Upper lobe of left lung (tissue), 6 donors: ENCODE results near the gene ANGPT4. TPM values are rescaled to one million over a fixed set of nuclear protein-coding genes. Genes with fewer than 3 reads are reported as not detected.

Experiments
- ATAC-seq, 2 donors: fragments of 200-7000 bp; cut with Tn5 transposase; one replicate each; pipeline ENCODE4 v1.9.1; 2022; ENCODE audit warnings: mild to moderate bottlenecking in 2 of 2, moderate library complexity in 2 of 2; ENCODE audit not compliant: low FRiP score in 2 of 2
- DNase-seq, 2 donors: peaks; one replicate each; pipeline ENCODE4 v3.0.0-alpha.2; 2019 to 2020
- H3K27ac ChIP-seq, 4 donors: fragments of 200-600 bp; sonication (generic); one replicate each; pipeline ENCODE4 v1.5.1; 2016 to 2019
- H3K27me3 ChIP-seq, 4 donors: fragments of 200-600 bp; sonication (generic); one replicate each; pipeline ENCODE4 v1.5.1; 2017 to 2019
- H3K36me3 ChIP-seq, 4 donors: fragments of 200-600 bp; sonication (generic); one replicate each; pipeline ENCODE4 v1.5.1; 2016 to 2019
- H3K4me1 ChIP-seq, 4 donors: fragments of 200-600 bp; sonication (generic); one replicate each; pipeline ENCODE4 v1.5.1; 2018 to 2019
- H3K4me3 ChIP-seq, 4 donors: fragments of 200-600 bp; sonication (generic); one replicate each; pipeline ENCODE4 v1.5.1; 2017 to 2019; ENCODE audit warnings: mild to moderate bottlenecking in 2 of 4, moderate library complexity in 1 of 4
- H3K9me3 ChIP-seq, 4 donors: fragments of 200-600 bp; sonication (generic); one replicate each; pipeline ENCODE4 v1.5.1; 2018 to 2019
- EP300 ChIP-seq, 4 donors: sonication (generic); formaldehyde crosslinking; IDR thresholded peaks; one replicate each; pipeline ENCODE4 v1.5.1; 2017; ENCODE audit warnings: antibody characterized with exemption in 4 of 4, control low read depth in 2 of 4
- POLR2A ChIP-seq, 4 donors: fragments of 450-650 bp; IDR thresholded peaks; one replicate each; pipeline ENCODE4 v1.5.1; 2016 to 2017; ENCODE audit warnings: antibody characterized with exemption in 4 of 4, mild to moderate bottlenecking in 2 of 4
- POLR2AphosphoS5 ChIP-seq, 2 donors: sonication (generic); formaldehyde crosslinking; IDR thresholded peaks; one replicate each; pipeline ENCODE4 v1.5.1; 2017; ENCODE audit warnings: antibody characterized with exemption in 2 of 2
- WGBS, 2 donors: methylation state at CpG; one replicate each; pipeline ENCODE4 v1.1.5; 2017 to 2018; 5-methylcytosine and 5-hydroxymethylcytosine counted together
- total RNA-seq, 6 donors: library from RNA; depleted of rRNA in 4 of 6; stranded (reverse); fragments of >200 nt in 4 of 6; gene quantifications; one replicate each; pipeline versions ENCODE4 v1.1.0 to v1.2.1, GENCODE V29; 2016 to 2021
- TF ChIP-seq, protein P1 (sequence below), 6 experiments: fragments of 450-650 bp in 4 of 6; fragments of 200-600 bp in 2 of 6; sonication (generic) in 2 of 6; IDR thresholded peaks; one replicate each; pipeline ENCODE4 v1.5.1; 2016 to 2019; ENCODE audit warnings: antibody characterized with exemption in 6 of 6
- donor health status: DM: no; HTN: no; CAD: no; lungs with moderate emphysema.
- donor health status: DM: no; HTN: yes; CAD: no; lungs with severe emphysema.

The ANGPT4 gene
- total RNA-seq, 6 donors from 2014 or later = 0.39 to 3.0 (median 1.4) TPM

DNA sequence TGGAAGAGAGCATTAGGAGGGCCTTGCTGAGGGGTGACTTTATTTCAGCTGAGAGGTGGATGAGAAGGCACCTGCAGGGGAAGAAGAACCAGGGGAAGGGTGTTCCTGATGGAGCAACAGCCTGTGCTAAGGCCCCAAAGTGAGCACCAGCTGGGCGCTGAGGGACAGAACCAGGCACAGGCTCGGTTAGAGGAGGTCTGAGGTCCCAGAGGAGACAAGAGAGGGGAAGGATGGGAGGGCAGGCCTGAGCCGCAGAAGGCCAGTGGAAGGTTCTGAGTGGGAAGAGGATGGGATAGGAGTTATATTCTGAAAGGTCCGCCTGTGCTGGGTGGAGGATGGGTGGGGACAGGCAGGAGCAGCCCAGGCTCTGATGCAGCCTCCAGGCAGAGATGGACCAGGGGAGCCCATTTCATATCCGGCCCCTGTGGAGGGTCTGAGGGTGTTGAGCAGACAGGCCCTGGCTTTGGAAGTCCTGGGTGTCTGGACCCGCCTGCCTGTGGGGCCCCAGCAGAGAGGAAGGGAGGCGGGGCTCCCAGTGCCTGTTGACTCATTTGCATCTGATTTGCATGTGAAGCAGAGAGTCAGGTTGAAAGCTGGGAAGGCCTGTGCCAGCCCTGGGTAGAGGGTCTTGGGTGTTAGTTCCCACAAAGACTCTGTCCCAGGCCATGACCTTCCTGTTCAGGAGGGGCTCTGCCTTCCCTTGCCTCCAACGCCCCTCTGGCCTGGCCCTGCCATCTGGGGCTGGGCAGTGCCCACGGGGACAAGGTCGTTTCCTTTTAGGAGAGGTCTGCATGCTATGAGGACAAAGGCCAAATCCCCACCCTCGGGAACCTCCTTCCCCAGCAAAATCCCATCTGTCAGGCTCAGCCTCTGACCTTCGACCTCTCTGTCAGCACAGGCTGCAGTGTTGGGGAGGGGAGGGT lies 93.2 kb downstream of the ANGPT4 start:
- Histone ChIP-seq H3K27ac (no peak overlapping the region), H3K36me3 (no peaks in the 10 kb centered on the region), H3K4me1 (peaks cover 0 to 11% (median 5%) of the 10 kb centered on the region in 4 donors), H3K27me3 (no peaks in the 10 kb centered on the region), H3K4me3 (no peak overlapping the region), H3K9me3 (no peaks in the 10 kb centered on the region)
- WGBS, 2 donors = 85 to 95% methylated on average over 6 to 12 of the region's 12 CpGs
- no peak for DNase-seq
- no peak for ATAC-seq
- TF ChIP-seq POLR2AphosphoS5 (IDR thresholded peaks at IDR 0.05) (no peak), POLR2A (IDR thresholded peaks at IDR 0.05) (no peak), EP300 (IDR thresholded peaks at IDR 0.05) (no peak)
- TF ChIP-seq, protein P1, sequence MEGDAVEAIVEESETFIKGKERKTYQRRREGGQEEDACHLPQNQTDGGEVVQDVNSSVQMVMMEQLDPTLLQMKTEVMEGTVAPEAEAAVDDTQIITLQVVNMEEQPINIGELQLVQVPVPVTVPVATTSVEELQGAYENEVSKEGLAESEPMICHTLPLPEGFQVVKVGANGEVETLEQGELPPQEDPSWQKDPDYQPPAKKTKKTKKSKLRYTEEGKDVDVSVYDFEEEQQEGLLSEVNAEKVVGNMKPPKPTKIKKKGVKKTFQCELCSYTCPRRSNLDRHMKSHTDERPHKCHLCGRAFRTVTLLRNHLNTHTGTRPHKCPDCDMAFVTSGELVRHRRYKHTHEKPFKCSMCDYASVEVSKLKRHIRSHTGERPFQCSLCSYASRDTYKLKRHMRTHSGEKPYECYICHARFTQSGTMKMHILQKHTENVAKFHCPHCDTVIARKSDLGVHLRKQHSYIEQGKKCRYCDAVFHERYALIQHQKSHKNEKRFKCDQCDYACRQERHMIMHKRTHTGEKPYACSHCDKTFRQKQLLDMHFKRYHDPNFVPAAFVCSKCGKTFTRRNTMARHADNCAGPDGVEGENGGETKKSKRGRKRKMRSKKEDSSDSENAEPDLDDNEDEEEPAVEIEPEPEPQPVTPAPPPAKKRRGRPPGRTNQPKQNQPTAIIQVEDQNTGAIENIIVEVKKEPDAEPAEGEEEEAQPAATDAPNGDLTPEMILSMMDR (IDR thresholded peaks at IDR 0.05) = no peak

DNA sequence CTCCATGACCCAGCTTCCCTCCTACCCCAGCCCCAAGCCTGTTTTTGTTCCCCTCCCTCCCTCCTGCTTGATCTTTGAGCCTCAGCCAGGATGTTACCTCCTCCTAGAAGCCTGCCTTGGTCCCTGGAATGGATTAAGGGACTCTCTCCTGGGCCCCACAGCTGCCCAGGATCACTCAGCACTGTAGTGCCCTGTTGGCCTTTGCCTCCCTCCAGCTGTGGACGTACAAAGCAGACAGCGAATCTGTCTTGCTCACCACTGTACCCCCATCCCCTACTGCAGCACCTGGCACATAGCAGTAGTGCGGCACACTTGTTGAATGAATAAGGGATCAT lies 94.4 kb downstream of the ANGPT4 start:
- WGBS, 2 donors = 89 to 97% methylated on average over 3 of the region's 3 CpGs
- no peaks in the 10 kb centered on the region for H3K27me3 ChIP-seq
- DNase-seq = no peak
- TF ChIP-seq, protein P1 (IDR thresholded peaks at IDR 0.05) = no peak
- TF ChIP-seq EP300 (IDR thresholded peaks at IDR 0.05) = no peak
- no peak for TF ChIP-seq POLR2AphosphoS5 (IDR thresholded peaks at IDR 0.05)
- TF ChIP-seq POLR2A (IDR thresholded peaks at IDR 0.05) = no peak
- no peak overlapping the region for H3K4me3 ChIP-seq
- no peak for ATAC-seq
- H3K9me3 ChIP-seq = no peaks in the 10 kb centered on the region
- peak overlapping the region in 2 of 4 donors; percentile 4 to 61 for H3K27ac ChIP-seq
- H3K36me3 ChIP-seq = no peaks in the 10 kb centered on the region
- peaks cover 0 to 11% (median 5%) of the 10 kb centered on the region in 4 donors for H3K4me1 ChIP-seq

DNA sequence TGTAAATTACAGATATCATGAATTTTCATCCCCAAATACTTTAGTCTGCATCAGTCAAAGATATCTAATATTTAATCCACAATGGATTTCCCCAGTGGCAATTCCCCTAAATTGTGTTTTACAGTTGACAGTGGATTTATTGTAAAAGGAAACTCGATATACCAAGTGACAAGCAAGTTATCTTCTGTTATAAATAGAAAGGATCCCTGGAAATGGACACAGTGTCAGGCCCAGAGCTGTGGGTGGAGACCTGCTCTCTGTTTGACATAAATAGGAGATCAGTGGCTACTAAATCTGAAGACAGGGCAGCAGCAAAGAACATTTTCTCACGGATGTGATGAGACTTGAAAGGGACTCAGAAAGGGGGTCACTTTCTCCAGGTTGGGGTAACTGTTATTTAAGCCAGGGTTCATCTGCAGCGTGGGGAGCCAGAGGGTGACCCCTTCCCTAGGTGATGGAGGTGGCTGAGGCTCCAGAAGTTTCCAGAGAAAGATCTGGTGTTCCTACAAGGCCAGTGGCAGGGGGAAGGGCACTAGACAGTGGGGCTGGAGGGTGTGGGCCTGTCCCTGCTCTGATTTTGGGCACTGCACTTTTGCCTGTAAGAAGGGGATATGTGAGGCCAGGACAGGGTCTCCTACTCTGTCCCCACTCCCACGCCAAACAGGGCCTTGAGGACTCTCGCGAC lies 94.9 kb downstream of the ANGPT4 start:
- DNase-seq (no peak), ATAC-seq (no peak)
- no peaks in the 10 kb centered on the region for H3K36me3 ChIP-seq
- H3K4me1 ChIP-seq = peaks cover 0 to 11% (median 5%) of the 10 kb centered on the region in 4 donors
- no peaks in the 10 kb centered on the region for H3K9me3 ChIP-seq
- TF ChIP-seq POLR2A (IDR thresholded peaks at IDR 0.05) = no peak
- TF ChIP-seq, protein P1 (IDR thresholded peaks at IDR 0.05) = no peak
- no peak for TF ChIP-seq EP300 (IDR thresholded peaks at IDR 0.05)
- TF ChIP-seq POLR2AphosphoS5 (IDR thresholded peaks at IDR 0.05) = no peak
- no peak overlapping the region for H3K4me3 ChIP-seq
- no peaks in the 10 kb centered on the region for H3K27me3 ChIP-seq
- H3K27ac ChIP-seq = peak overlapping the region in 2 of 4 donors; percentile 4 to 61
- WGBS, 2 donors = 70 to 74% methylated on average over 6 of the region's 6 CpGs

DNA sequence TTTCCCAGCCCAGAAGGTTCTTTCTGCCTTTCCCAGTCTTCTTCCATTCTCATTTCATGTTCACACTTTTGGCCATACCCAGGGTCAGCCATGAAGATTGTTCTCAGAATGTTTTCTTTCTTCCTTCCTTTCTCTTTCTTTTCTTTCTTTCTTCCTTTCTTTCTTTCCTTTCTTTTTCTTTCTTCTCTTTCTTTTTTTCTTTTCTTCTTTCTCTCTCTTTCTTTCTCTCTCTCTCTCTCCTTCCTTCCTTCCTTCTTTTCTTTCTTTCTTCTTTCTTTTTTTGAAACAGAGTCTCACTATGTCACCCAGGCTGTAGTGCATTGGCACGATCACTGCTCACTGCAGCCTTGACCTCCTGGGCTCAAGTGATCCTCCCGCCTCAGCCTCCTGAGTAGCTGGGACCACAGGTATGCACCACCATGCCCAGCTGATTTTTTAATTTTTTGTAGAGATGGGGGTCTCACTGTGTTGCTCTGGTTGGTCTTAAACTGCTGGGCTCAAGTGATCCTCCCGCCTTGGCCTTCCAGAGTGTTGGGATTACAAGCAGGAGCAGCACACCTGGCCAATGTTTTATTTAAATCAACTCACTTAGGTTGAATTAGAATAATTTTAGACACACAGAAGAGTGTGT lies 95.7 kb downstream of the ANGPT4 start:
- no peak overlapping the region for H3K27ac ChIP-seq
- TF ChIP-seq POLR2A (IDR thresholded peaks at IDR 0.05) = no peak
- TF ChIP-seq, protein P1 (IDR thresholded peaks at IDR 0.05) = no peak
- TF ChIP-seq POLR2AphosphoS5 (IDR thresholded peaks at IDR 0.05) = no peak
- no peak for TF ChIP-seq EP300 (IDR thresholded peaks at IDR 0.05)
- peaks cover 0 to 11% (median 5%) of the 10 kb centered on the region in 4 donors for H3K4me1 ChIP-seq
- H3K36me3 ChIP-seq = no peaks in the 10 kb centered on the region
- no peak overlapping the region for H3K4me3 ChIP-seq
- 95 to 97% methylated on average over 3 of the region's 3 CpGs for WGBS, 2 donors
- H3K9me3 ChIP-seq = no peaks in the 10 kb centered on the region
- DNase-seq (no peak), ATAC-seq (no peak)
- H3K27me3 ChIP-seq = no peaks in the 10 kb centered on the region

Other genes starting within 250 kb of the ANGPT4 start
- gene SCRT2, start 240.5 kb downstream of the ANGPT4 start, total RNA-seq = not detected
- 1 to 10 TPM in 5 of 6 donors, under 1 TPM in 1; 0.89 to 3.5 (median 3.1) TPM for gene SLC52A3, start 147.8 kb downstream of the ANGPT4 start, total RNA-seq
- gene FAM110A, start 82.6 kb downstream of the ANGPT4 start, total RNA-seq = 10 to 100 TPM; 13.2 to 27.9 (median 19.9) TPM
- gene RSPO4, start 86.0 kb upstream of the ANGPT4 start, total RNA-seq = 10 to 100 TPM in 1 of 6 donors, 1 to 10 TPM in 4, under 1 TPM in 1; 0.49 to 11.2 (median 4.4) TPM
- gene PSMF1, start 202.3 kb upstream of the ANGPT4 start, total RNA-seq = 100 to 1,000 TPM in 3 of 6 donors, 10 to 100 TPM in 3; 36.7 to 158 (median 105) TPM